GM18519 (cell line): ENCODE results near the gene VGLL2.
"Not testable (repeated sequence)": the region's sequence is repeated elsewhere in the genome, so short reads cannot be mapped to it uniquely, and the experiment has no call there.

Source experiments
- ATAC-seq: cut with Tn5 transposase; IDR thresholded peaks from one replicate; pipeline ENCODE4 v1.9.1; 2021; ENCODE audit warnings: mild to moderate bottlenecking, moderate library complexity; ENCODE audit not compliant: unreplicated experiment, low FRiP score

VGLL2 gene, protein sequence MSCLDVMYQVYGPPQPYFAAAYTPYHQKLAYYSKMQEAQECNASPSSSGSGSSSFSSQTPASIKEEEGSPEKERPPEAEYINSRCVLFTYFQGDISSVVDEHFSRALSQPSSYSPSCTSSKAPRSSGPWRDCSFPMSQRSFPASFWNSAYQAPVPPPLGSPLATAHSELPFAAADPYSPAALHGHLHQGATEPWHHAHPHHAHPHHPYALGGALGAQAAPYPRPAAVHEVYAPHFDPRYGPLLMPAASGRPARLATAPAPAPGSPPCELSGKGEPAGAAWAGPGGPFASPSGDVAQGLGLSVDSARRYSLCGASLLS

DNA sequence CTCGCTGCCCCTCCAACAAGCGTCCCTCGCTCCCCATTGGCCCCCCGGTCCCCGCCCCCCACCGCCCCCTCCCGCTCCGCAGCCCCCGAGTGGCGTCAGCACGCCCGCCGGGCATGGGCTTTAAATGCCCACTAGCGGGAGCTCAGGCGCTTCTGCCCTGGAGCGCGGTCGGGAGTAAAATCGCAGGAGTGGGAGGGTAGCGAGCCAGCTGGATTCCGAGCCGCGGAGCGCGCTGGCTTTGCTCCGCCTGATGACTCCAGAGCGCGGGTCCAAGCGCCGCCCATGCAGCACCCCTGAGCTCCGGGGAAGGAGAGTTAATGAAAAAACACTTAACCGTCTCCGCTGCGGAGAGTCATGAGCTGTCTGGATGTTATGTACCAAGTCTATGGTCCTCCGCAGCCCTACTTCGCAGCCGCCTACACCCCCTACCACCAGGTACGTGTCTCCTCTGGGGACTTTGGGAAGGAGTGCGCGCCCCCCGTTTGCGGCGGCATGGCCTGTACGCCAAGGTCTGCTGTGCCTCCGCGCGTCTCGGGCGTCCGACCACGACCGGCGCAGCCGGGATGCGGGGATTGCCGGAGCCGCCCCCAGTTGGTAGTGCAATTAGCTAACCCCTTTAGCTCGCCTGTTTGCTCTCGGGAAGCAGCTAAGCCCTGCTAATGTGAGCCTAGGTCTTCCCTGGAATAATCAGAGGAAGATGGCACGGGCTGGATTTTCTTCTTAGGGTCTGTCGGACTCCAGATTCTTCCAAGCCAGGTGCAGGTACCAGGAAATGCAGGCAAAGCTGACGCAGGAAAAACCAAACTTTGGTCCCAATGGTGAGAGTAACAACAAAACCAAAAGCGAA is at the start of gene VGLL2:
TSS of gene VGLL2 (plus strand) at position 149 of the 847 bp plus-strand sequence. CDS start at position 355, 206 bp downstream.
- no peak for ATAC-seq

DNA sequence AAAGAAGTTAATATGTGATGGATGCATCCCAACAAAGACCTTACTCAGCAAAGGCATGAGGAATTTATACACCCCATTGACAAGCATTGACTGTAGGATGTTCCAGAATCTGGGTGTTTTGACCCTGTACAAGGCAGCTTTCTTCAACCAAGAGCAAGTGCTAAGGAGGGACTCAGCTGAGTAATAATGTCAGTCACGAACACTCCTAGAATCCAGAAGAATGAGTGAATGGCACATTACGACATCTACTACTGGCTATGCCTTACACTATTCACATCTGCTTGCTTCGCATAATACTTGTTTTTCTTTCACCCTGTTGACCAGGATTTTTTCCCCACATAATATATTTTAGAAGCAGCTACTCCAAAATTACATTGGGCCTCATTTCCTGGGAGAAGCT is 42.5 kb upstream of the VGLL2 start:
- no peak for ATAC-seq

DNA sequence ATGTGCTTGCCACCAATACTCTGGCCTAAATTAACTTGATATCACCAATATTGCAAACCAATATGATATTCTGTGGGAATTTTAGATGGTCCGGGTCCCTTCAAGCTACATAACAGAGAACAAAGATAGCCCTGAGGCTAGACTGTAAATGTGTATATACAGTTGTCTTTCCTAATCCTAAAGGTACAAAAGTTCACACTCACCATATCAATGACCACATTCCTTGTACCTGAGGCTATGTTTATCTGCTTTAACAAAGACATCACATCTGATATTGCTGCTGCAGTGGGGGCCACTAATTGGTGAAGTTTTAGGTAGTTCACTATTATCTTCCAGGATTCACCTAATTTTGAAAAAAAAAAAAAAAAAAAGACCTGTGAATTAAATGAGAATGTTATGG is 38.6 kb upstream of the VGLL2 start:
- no peak for ATAC-seq

DNA sequence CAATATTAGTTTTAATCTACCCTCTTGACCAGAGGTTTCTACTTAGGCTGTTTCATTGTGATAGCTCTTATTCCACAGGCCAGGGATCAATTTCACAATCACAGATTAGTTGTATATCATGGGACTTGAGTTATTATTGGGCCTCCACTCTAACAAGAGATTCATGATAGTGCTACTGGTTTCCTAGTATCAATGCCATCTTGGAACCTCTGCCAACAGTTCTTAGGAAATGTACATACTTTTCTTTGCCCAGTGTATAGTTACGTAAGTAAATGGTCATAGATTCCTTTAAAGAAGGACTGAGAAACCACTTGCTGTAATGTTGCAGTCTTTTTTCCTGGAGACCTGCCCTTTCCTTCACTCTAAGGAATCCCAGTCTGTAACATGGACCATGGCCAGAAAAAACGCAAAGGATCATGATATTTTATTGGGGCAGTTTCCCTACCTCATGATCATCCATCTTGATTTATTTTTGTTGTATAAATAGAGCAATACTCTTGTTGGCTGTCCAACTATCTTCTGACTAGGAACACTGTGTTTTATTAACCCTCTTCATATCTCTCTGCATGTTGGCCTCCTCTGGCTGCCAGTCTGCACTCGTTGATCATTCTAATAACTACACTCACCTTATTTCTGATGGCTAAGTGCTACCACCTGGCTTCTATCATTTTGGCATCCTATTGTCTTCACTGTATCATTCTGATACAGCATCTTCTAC is 38.0 kb upstream of the VGLL2 start:
- no peak for ATAC-seq

DNA sequence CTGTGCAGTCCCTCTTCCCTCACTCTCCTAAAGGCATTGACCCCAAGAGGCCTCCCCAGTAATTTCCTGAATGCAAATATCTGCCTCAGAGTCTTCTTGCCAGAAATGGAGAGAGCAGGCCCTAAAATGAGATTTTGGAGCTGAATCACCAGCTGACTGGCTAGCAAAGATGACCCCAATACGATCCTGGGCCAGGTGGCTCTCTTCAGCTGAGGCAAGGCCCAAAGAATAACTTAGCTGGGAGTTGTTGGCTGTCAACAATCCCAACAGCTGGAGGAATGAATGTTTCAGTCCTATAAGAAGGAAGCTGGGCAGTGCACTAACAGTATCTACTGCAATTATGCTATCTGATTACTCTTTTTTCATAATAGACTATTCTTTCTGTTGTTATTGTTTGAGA is 37.2 kb upstream of the VGLL2 start:
- no peak for ATAC-seq

DNA sequence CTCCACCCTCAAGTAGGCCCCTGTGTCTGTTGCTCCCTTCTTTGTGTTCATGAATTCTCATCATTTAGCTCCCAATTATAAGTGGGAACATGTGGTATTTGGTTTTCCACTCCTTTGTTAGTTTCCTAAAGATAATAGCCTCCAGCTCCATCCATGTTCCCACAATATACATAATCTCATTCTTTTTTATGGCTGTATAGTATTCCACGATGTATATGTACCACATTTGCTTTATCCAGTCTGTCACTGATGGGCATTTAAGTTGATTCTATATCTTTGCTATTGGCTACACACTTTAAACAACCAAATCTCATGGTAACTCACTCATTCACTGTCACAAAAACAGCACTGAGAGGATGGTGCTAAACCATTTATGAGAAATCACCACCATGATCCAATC is 35.5 kb upstream of the VGLL2 start:
- ATAC-seq: no peak

DNA sequence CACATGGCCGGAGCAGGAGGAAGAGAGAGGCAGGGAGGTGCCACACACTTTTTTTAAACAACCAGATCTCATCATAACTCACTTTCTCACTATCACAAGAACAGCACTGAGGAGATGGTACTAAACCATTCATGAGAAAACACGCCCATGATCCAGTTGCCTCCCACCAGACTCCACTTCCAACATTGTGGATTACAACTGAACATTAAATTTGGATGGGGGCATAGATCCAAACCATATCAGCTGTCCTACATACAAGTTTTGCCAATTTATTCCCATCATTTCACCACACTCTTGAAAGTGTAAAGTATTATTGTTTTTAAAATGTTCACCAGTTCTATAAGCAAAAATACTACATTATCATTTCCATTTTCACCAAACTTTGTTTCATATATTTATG is 33.9 kb upstream of the VGLL2 start:
- ATAC-seq: no peak

DNA sequence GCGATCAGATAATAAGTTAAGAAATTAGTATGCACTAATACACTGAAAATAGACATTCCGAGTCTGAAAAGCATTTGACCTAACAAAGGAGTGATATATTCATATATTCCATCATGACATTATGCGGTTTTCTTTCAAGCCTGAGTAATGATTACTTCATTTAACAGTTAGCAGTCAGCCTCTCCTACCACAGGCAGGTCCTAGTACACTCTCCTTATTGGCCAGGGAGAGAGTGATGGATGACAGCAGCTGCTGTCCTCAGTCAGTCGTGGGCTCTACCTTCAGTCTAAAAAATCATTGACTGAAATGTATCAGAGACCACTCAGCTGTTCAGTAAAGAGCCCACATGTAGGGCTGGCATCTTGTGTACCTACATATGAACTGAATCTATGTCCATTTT is 33.2 kb upstream of the VGLL2 start:
- no peak for ATAC-seq

DNA sequence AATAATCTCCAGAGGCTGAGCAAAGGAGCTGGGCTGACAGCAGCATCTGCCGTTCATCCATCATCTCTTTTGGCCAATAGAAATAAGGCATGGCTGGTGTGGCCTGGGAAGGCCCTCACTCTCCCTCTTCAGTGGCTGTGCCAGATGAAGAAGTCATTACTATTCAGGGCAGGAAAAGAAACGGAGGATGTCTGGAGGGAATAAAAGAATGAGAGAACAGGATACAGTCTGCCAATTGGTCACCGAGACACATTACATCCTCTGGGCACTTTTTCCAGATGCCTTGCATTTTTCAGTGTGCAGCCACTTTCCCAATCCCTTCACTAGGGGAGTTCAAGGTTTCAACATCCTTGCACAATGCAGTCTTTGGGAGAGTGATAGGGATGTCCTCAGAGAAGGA is 32.2 kb upstream of the VGLL2 start:
- ATAC-seq: no peak

DNA sequence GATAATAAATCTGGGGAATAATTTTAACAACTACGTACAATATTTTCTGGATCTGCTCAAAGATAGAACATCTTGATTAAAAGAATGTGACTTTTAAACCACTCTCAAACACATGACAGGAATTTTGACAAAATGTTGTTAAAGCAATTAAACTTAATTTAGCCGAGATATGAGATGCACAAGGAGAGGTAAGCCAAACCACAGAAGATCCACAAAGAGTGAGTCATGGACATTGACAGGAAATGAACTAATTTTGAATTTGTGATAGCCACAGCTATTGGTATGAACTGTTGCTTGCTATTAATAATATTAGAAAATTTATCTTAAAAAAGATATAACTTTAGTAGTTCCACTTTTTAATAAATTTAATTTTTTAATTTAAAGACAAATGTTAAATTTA is 27.8 kb upstream of the VGLL2 start:
- no peak for ATAC-seq

DNA sequence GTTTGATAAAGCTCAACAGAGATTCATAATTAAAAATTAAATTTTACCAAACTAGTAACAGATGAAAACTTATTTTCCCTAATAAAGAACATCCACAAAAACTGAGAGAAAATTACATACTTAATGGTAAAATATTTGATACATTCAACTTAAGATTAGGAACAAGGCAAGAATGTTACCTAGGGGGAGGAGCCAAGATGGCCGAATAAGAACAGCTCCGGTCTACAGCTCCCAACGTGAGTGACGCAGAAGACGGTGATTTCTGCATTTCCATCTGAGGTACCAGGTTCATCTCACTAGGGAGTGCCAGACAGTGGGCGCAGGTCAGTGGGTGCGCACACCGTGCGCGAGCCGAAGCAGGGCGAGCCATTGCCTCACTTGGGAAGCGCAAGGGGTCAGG is 20.8 kb upstream of the VGLL2 start:
- not testable (repeated sequence) for ATAC-seq

DNA sequence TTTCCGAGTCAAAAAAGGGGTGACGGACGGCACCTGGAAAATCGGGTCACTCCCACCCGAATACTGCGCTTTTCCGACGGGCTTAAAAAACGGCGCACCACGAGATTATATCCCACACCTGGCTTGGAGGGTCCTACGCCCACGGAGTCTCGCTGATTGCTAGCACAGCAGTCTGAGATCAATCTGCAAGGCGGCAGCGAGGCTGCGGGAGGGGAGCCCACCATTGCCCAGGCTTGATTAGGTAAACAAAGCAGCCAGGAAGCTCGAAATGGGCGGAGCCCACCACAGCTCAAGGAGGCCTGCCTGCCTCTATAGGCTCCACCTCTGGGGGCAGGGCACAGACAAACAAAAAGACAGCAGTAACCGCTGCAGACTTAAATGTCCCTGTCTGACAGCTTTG is 20.4 kb upstream of the VGLL2 start:
- ATAC-seq: not testable (repeated sequence)

DNA sequence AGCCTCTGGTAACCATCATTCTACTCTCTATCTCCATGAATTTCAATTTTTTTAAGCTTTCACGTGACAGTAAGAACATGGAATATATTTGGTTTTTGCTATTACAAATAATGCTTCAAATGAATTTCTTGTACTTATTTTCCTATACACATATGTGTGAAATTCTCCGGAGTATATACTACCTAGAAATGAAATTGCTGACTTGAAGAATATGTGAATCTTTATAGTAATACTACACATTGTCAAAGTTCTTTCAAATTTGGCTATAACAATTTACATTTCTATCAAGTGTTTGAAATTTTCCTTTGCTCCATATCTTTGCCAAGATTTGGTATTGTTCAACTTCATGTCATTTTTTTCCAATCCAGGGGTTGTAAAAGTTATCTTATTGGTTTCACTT is 11.6 kb upstream of the VGLL2 start:
- no peak for ATAC-seq

DNA sequence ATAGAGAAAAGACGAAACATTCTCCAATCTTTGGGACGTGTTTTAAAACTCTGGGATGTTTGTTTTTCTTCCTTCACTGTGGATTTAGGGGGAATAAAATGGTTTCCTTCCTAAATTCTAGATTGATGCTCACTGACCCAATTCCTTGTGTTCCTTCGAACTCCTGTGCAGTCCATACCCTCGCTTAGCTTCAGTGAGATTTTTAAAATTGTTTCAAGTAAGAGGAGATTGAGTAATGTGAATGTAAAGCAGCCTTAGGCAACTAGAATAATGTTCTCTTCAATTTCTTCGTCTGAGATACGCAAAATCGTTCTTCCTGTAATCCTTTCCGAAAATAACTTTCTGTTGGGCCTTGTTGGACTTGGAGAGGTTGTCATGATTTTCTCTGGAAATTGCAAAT is 2.6 kb upstream of the VGLL2 start:
- no peak for ATAC-seq

DNA sequence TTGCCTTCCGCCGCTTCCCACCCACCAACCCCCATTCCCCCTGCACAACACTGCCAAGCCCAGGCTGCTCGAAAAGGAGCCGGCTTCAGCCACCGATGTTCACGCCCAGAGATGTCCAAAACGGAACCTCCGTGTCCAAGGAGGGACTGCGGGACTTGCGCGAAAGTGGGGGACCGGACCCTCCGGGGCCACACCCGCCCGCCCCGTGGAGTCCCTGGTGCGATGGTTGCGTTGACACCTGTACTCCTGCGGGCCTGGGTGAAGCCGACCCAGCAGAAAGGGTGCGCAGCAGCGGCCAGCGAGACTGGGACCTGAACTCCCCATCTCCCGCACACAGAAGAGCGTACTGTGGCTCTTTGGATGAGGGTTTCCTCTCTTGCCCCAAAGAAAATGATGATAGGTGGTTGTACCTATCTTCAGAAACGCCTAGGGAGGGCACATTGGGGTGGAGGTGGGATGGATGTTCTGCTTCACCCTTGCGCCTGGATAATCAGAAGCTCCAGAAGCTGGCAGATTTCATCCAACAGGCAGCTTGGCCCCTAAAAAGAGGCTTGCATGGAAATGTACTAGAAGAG is 1.9 kb upstream of the VGLL2 start:
- ATAC-seq: no peak

DNA sequence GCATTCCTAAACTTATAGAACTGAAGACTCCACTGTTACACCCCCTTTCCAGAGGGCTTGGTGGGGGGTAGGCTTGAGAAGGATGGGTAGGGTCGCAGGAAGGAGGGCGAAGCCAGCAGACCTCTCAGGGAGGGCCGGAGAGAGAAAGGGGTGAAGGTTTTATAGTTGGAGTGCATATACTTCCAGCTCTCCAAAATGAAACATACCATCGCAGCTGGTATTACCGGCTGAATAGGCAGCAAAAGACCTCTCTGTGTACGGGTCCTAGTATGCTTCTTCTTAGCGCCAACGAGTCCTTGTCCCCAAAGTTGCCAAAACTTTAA is 1.0 kb upstream of the VGLL2 start:
- ATAC-seq: no peak

DNA sequence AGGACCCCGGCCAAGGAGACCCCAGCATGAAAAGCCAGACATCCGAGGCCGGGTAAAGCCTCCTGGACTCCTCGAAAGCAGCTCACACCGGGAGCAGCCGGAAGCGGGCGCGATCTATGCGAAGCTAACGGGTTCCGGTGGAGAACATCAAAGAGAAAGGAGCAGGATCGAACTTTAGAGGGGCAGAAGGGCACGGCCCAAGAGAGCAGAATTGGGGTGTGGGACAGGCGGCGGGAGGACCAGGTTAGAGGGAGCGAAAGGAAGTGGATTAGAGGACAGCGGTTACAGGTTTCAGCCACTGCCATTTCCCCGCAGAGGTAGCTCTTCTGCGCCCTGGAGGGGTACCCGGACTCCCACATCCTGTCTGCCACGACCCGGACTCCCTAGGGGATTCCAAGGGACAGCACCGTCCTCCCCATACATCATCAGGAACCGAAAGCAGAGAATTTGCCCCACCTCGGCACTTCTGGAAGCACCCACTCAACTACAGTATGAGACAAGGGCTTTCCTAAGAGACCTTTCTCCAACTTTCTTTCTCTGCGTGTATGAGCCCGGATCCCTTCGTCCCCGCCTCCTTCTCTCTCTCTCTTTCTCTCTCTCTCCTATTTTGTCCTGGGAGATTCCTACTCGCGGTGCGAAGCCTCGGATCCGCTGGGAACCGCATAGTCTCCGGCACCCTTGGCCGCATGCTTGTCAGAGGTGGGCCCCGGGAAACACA is 507 bp upstream of the VGLL2 start:
- no peak for ATAC-seq

DNA sequence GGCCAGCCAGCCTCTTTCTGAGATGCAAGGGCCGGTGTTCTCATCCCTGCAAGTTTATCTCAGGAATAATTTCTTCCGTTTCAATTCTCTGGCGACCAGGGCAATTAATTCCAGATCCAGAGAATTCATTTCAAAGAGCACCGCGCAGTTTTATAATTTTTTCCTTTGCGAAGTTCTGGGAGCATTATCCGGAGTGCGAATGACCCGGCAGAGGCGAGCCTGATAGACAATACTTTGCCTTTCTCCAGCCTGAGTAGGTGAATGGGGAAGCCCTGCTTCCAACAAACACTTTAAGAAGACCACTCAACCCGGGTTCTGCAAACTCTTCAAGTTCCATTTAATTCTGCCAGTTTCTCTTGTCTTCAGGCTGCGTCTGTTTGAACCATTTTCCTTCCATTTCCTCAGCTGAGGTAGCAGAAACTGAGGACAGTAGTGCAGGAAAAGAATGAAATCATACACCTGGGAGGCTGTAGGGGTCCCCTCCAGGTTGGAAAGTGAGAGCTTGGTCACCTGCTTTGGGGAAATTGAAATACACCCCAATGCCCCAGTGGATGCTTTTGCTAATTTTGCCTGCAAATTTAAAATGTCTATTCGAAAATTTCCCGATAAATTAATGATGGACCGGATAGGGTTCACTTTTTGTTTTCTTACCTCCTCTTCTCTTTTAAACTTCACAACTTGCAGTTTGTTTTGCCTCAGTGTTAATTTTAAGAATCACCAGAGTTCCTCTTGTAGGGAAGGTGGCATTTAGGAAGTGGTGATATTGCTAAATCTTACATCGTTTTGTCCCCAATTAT is 1.1 kb downstream of the VGLL2 start:
- no peak for ATAC-seq

DNA sequence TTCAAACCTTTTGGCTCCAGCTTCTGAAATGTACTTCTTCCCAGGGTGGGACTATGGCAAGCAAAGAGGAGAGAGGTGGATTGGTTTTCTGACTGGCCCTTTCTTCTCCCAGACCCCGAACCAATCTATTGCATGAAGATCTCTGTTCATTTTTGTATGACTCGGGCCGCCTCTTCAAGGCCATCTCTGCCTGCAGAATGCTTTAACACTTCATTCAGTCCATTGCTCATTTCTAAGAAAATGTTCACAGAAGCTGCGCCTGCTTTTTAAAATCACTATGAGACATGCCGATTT is 1.6 kb downstream of the VGLL2 start:
- no peak for ATAC-seq
